Left ventricle myocardium inferior (tissue), 1 donor: Measurements from ENCODE around the gene ALDH3B1. TPM values are rescaled to one million over a fixed set of nuclear protein-coding genes. Genes with fewer than 3 reads are reported as not detected.

ENCODE experiments used
- DNase-seq: peaks from one replicate; pipeline ENCODE4 v3.0.0-alpha.2; 2020
- H3K27ac ChIP-seq: fragments of 200-600 bp; replicated peaks from 2 replicates; pipeline ENCODE4 v1.8.0; 2021
- H3K27me3 ChIP-seq: fragments of 200-600 bp; 2 replicates; pipeline ENCODE4 v1.8.0; 2021; ENCODE audit warnings: low read depth
- H3K36me3 ChIP-seq: fragments of 200-600 bp; 2 replicates; pipeline ENCODE4 v1.8.0; 2021
- H3K4me1 ChIP-seq: fragments of 200-600 bp; 2 replicates; pipeline ENCODE4 v1.8.0; 2021
- H3K4me3 ChIP-seq: fragments of 200-600 bp; 2 replicates; pipeline ENCODE4 v1.8.0; 2021; ENCODE audit warnings: mild to moderate bottlenecking, moderate library complexity
- H3K9me3 ChIP-seq: fragments of 200-600 bp; replicated peaks from 2 replicates; pipeline ENCODE4 v1.8.0; 2021
- CTCF ChIP-seq: fragments of 200-600 bp; IDR thresholded peaks from 2 replicates; pipeline ENCODE4 v1.8.0; 2021; ENCODE audit warnings: antibody characterized with exemption, mild to moderate bottlenecking, borderline replicate concordance
- intact Hi-C: fragments of 100-400 bp; cut with micrococcal nuclease; formaldehyde crosslinking; loops from one replicate; pipeline ENCODE4 v1.11.0; 2022
- microRNA-seq: library from miRNA; unstranded; fragments of <30 nt; microRNA quantifications from one replicate; pipeline ENCODE4 v1.2.0, GENCODE V29; 2020
- total RNA-seq: library from RNA; stranded (reverse); fragmentation: NEBNext Ultra II Directional; extraction: Animal tissue kit (Norgen Biotek cat#: 25700); gene quantifications from one replicate; pipeline ENCODE4 v1.2.1, GENCODE V29; 2021
- donor health status: DM: no; HTN: yes; CAD: no; lungs with severe emphysema.

Gene ALDH3B1
- total RNA-seq, 1 donor from 2014 or later = 3.7 TPM

- Histone ChIP-seq H3K36me3 (peaks cover 71% of the 10 kb centered on the region), H3K4me3 (no peak overlapping the region), H3K27ac (no peak overlapping the region), H3K4me1 (no peaks in the 10 kb centered on the region), H3K9me3 (no peaks in the 10 kb centered on the region), H3K27me3 (no peaks in the 10 kb centered on the region)
- TF ChIP-seq CTCF = no peak
- no peak for DNase-seq
- intact Hi-C loops = no loop called here
These were observed 61.3 kb downstream of the ALDH3B1 start for GRCh38 chr11:68071281-68072048.

- intact Hi-C loops = no loop called here
- Histone ChIP-seq H3K36me3 (peaks cover 38% of the 10 kb centered on the region), H3K27ac (no peak overlapping the region), H3K9me3 (no peaks in the 10 kb centered on the region), H3K4me3 (no peak overlapping the region), H3K27me3 (no peaks in the 10 kb centered on the region), H3K4me1 (peaks cover 14% of the 10 kb centered on the region)
- TF ChIP-seq CTCF = no peak
- DNase-seq = no peak
These were observed 64.6 kb downstream of the ALDH3B1 start for GRCh38 chr11:68074584-68075352.

- Histone ChIP-seq H3K4me3 (no peak overlapping the region), H3K36me3 (peaks cover 34% of the 10 kb centered on the region)
- intact Hi-C loops = no loop called here
These were observed 66.4 kb downstream of the ALDH3B1 start for GRCh38 chr11:68076371-68077042.

GRCh38 chr11:68077617-68078582 is 67.8 kb downstream of the ALDH3B1 start:
- intact Hi-C loops = no loop called here
- Histone ChIP-seq H3K9me3 (no peaks in the 10 kb centered on the region), H3K4me3 (no peak overlapping the region), H3K27ac (no peak overlapping the region), H3K4me1 (peaks cover 14% of the 10 kb centered on the region), H3K36me3 (peaks cover 21% of the 10 kb centered on the region), H3K27me3 (no peaks in the 10 kb centered on the region)
- TF ChIP-seq CTCF = no peak
- DNase-seq = no peak

More at GRCh38 chr11:68076371-68077042, 66.4 kb downstream of the ALDH3B1 start:
- Histone ChIP-seq H3K4me1 (peaks cover 14% of the 10 kb centered on the region), H3K27me3 (no peaks in the 10 kb centered on the region), H3K9me3 (no peaks in the 10 kb centered on the region), H3K27ac (no peak overlapping the region)
- no peak for DNase-seq
- TF ChIP-seq CTCF = peak; percentile 32

Small RNA genes within 50 kb of the gene (microRNA-seq; reads per million reads assigned to microRNA genes)
- gene MIR4691 = not detected
- not detected for gene MIR6753
- gene MIR7113 = not detected

Other genes starting within 250 kb of the ALDH3B1 start
- 6.1 TPM for gene UNC93B1, start 6.2 kb upstream of the ALDH3B1 start, total RNA-seq
- 436 TPM for gene NDUFS8, start 20.4 kb downstream of the ALDH3B1 start, total RNA-seq
- 23.4 TPM for gene TCIRG1, start 28.7 kb downstream of the ALDH3B1 start, total RNA-seq
- gene CHKA, start 111.1 kb downstream of the ALDH3B1 start, total RNA-seq = 8.7 TPM
- 24.3 TPM for gene KMT5B, start 203.0 kb downstream of the ALDH3B1 start, total RNA-seq